GM15510 (cell line): Measurements from ENCODE around the gene BEND5.

Experiments used
- POLR2A ChIP-seq: IDR thresholded peaks from 3 replicates; pipeline ENCODE4 v1.6.1; 2011; ENCODE audit warnings: borderline replicate concordance; ENCODE audit not compliant: insufficient read length; ENCODE audit errors: extremely low read depth

The BEND5 gene, protein sequence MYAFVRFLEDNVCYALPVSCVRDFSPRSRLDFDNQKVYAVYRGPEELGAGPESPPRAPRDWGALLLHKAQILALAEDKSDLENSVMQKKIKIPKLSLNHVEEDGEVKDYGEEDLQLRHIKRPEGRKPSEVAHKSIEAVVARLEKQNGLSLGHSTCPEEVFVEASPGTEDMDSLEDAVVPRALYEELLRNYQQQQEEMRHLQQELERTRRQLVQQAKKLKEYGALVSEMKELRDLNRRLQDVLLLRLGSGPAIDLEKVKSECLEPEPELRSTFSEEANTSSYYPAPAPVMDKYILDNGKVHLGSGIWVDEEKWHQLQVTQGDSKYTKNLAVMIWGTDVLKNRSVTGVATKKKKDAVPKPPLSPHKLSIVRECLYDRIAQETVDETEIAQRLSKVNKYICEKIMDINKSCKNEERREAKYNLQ

DNA sequence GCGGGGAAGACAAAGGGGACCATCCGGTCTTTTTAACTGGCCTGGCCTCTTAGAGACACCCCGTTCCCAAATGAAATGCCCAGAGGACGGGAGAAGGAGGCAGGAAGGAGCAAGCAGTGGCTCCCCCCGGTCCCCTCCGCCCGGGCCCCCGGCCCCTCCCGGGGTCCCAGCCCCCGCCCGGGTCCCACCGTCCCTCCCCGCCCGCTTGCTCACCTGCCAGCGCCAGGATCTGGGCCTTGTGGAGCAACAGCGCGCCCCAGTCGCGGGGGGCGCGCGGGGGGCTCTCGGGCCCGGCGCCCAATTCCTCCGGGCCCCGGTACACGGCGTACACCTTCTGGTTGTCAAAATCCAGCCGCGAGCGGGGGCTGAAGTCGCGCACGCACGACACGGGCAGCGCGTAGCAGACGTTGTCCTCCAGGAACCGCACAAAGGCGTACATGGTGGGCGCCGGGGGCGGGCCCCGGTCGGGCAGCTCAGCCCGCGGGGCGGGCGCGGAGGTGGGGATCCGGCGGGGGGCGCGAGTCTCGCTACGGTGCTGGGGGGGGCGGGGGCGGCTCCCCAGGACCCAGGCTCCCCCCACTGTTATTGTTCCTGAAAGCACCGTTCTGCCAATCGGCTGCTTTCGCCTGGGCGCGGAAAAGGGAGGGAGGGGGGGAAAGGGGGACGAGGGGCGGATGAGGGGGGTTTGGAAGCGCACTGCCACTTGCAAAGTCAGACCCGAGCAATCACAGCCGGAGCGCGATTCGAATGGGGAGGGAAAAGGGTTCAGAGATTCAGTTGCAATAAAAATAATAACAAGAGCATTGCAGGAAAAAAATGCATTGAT lies at the start of gene BEND5:
Gene BEND5, minus strand, starts transcription at position 499 of the 826 bp plus-strand sequence. Its CDS starts 60 bp downstream, at position 439.
- no peak for TF ChIP-seq POLR2A

DNA sequence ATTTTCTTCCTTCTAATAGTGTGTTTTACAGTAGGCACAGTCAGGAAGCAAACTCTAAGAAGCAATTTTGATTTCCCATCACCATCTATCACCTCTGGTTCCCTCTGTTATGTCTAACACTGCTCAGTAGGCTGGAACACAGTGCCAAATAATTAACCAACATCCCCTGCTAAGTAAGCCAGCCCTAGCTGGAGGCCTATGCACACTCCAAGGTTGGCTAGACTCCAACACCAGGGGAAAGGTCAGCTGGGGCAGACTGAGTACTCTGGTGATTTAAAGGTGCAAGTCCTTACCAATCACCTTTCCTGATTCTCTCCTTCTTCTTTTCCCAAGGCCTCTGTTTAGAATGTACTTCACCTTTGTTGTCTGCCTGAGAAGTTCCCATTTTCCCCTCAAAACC lies 46.5 kb upstream of the BEND5 start:
- TF ChIP-seq POLR2A, result no peak

DNA sequence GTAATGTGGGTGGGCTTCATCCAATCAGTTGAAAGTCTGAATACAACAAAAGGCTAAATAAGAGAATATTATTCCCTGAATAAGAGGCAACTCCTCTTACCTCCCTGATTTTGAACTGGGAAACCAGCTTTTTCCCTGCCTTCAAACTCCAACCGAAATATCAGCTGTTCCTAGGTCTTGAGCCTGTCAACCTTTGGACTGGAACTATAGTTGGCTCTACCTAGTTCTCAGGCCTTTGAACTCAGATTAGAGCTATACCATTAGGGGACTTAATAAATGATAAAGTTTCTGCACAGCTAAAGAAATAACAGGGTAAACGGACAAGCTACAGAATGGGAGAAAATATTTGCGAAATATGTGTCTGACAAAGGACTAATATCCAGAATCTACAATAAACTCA lies 43.8 kb upstream of the BEND5 start:
- TF ChIP-seq POLR2A, result no peak

DNA sequence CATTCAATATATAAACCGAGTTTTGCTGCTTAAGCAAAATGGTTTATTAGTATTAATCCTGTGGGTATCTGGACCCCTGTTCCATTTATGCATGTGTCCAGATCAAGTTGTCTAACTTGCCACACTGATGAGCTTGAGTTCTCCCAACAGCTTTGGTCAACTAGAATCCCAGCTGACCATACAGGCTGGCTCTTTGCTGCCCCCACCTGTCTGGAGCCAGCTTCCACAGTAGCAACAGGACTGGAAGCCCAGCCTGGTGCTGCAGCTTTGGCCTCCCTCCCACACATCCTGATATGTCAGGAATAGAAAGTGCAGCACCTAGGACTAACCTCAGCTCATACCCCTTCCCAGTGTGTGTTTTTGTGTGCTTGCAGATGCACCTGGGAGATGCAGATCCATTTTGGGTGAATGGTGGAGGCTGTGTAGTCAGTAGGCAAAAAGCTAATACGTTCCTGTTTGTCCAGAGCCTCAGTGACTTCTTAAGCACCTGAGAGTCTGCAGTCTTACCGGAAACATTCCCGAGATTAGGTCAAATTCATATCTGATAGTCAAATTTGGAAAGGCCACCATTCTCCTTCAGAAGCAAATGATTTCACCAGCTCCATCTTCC lies 40.9 kb upstream of the BEND5 start:
- no peak for TF ChIP-seq POLR2A

DNA sequence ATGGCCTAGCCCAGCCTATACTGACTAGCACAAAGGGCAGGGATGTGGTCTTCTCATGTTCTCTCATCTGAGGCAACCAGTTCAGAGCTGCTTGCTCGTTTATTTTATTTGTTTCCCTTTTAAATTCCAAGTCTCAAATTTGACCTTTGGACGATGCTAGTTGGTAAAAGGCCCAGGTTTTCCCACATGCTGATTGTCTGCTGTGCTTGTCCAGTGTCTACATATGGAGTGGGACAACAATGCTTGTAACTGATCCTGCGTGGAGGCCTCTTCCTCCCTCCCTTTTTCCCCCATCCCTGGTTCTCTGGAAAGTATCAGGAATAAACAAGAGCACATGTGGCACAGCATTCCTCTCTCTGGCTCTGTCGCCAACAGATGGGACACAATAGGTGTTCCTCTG lies 34.0 kb upstream of the BEND5 start:
- no peak for TF ChIP-seq POLR2A

DNA sequence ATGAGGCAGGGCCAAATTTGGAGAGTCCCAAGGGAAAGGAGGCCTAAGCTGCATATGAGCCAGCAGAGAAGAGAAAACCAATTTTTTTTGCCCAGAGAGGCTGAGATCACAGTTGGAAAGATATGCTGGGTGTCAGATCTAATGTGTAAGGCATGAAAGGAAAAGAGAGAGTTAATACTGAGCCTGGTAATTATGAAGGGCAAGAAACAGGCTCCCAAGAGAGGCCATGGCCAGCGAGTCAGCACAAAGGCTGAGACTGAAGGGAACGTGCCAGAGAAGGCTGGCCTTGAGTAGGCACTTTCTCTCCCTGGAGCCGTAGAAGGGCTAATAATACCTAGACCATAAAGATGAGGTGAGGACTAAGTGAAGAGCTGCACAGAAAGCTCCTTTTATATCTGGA lies 31.8 kb upstream of the BEND5 start:
- TF ChIP-seq POLR2A, result no peak

DNA sequence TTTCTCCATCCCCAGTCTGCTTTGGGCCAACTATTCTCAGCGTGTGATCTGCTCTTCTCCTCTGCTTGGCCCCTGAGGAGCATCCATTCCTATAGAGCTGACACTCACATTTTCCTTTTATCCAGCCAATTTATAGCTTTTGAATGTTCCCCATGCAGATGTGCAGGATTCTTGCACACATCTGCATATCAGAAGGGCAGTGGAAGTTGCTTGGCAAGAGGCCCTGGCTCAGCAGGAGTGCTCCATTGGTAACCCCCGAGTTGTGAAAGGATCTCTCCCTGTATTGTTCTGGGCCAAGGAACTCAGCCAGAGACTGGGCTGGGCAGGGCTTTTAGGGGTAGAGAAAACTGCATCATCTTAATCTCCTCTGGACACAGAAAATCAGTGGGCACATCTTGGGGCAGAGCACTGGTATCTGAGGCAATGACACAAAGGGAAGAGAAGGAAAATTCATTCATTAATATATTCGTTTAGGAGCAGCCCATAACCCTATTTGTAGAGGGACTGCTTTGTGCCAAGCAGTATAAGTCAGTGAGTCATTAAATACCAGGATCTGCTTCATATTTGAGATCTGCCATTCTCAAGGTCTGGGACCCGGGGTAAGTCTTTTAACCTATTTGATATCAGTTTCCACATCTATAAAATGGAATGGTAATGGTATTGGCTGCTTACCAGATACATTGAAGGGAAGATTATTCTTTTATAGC lies 31.0 kb upstream of the BEND5 start:
- no peak for TF ChIP-seq POLR2A

DNA sequence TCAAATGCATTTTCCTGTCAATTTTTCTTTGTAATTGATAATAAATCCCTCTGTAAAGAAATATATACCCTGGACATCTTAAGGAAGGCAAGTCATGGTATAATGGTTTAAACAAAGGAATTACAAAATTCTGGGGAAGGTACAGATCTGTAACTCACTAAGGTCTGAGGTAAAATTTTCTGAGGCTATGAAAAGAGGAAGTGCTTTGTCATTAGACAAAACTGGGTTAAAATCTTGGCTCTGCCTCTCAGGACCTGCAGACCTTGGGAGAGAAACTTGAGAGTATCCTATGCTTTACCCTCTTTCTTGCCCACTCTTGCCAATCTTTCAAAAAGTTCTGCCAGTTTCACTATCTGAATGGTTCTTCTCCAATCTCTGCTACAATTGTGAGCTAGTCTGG lies 26.8 kb upstream of the BEND5 start:
- TF ChIP-seq POLR2A, result no peak

DNA sequence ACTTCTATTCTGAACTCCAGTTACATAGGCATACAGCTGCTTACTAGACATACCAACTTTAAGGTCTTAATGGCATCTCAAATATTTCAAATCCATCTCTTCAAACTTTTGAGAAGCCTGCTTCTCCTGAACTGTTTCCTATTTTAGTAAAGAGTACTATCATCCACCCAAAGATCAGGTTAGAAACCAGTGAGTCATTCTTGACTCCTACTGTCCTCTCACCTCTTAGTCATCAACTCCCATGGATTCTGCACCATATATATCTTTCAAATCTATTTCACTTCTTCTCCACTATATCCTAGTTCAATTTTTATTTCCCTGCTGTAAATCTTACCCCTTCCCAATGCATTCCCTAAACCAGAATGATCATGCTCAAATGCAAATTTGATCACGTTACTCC lies 18.1 kb upstream of the BEND5 start:
- no peak for TF ChIP-seq POLR2A

DNA sequence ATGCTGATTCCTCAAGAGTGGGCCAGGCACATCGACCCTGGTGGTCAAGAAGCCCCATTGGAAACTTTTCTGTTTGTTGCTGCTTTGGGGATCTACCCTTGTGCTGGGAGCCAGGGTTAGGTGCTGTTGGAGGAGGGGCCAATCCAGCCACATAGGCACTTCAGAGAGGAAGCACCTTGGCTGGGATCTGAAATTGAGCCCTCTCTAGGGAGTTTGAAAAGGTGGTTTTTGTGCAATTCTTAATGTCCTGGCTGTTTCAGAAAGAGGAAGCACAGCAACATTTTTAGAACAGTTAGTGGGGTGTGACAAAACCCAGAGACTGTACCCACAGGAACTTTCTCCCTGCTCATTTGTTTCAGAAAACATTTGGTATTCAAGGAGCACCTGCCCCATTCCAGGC lies 17.2 kb upstream of the BEND5 start:
- TF ChIP-seq POLR2A, result no peak

DNA sequence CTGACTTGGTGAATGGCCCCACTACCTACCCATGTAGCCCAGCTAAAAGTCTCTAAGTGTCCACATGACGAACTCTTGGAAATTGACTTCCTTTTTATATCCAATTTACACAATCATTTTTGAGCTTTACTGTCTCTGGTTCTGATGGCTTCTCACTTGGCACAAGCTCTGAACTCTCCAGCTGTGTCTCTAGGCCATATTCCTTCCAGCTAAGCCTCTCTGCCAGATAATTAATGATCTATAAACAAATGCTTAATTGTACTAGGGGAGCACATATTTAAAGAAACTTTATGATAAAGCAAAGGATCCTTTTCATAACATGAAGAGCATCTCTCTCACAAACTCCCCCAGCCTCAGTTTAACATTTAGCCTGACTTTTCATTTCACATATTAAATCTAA lies 16.3 kb upstream of the BEND5 start:
- no peak for TF ChIP-seq POLR2A

DNA sequence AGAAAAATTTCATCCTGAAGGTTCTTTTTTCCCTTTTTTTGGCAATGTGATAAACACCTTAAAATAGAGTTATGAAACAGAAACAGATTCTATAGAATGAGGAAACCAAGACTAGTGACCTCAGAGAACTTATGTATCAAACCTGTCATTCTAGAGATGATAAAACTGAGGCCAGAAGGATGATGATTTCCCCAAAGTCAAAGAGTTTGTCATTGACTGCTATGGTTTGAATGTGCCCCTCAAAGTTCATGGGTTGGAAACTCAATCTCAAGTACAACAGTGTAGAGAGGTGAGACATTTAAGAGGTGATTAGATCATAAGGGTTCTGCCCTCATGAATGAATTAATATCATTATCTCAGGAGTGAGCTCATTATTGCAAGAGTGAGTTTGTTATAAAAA lies 13.7 kb upstream of the BEND5 start:
- no peak for TF ChIP-seq POLR2A

DNA sequence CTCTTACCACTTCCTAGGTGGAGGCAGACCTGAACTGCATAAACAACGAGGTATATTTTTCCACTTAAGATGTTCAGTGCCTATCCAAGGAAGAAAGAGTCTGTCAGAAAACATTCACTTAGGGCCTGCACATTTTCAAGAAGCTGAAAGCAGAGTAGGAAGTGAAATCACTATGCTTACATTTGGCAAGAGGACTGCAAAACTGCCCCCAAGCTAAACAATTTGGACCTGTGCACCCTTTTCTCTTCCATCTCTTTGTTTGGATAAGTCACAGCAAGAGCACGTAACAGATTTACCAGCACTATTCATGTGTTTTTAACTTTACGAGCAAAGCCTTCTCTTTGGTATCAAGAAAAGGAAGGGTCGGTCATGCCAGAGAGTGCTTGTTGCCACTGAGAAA lies 13.2 kb upstream of the BEND5 start:
- TF ChIP-seq POLR2A, result no peak

DNA sequence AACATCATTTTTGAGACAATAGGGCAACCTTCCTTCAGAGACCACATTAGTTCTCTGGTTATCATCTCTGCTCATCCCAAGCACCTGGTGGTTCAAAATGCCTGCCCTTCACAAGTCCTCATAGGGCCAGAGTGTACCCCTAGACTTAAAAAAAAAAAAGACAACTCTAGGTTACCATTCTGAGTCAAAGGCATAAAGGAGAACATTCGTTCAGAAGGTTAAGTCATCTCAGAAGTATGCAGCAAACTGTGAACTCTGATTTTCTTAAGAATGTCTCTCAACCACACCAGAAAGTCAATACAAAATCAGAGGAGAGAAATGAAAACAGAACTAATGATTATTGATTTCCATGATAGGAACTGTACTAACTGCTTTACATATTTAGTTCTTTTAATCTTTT lies 9.2 kb upstream of the BEND5 start:
- TF ChIP-seq POLR2A, result no peak

DNA sequence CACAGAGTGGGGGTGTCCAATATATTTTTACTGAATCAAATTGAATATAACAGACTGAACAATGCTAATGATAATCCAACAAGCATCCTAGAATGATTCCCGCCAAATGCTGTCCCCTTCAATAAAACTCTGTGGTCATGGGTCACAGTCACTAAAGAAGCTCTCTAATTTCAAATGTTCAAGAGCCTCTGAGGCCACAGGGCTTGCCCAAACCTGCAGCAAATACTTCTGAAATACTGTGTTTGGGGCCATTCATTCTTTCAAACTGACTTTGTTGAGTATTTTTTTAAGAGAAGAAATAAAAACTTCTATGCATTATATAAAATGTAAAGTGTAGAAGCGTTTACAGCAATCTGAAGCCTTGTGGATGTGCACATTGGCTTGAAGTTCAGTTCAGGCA lies 7.6 kb upstream of the BEND5 start:
- no peak for TF ChIP-seq POLR2A

DNA sequence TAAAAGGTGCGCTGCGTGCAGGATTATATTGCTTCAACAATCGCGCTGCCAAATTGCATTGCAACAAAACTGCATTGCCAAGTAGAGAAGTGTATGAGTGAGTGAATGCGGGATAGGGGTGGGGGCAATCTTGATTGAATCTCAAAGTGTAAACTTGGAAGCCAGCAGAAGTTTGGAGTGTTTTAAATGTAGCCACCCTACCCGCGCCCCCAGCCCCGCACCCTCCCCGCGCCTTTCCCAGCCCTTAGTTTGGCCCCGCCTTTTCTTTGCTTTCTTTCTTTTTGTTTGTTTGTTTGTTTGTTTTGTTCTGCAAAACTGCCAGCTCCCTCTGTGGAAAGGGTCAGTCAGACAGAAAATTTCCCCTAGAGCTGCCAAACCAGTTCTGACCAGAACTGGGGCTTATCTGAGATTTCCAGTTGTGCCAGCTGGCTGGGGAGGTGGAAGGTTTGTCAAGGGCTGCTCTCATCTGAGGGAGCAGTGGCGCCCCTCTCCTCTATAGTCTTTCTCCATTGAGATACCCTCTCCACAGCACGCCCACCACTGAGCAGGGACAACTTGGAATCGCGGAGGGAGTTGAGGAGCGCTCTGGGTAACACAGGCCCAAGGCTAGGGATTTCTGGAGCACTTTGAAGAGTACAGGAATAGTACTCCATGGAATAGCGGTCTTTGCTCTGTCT lies 666 bp upstream of the BEND5 start:
- no peak for TF ChIP-seq POLR2A
